ENCODE results near the gene LHFPL5.
A peak's percentile ranks its signal among the peaks of the same experiment; 100 is the strongest.

Gene LHFPL5

DNA sequence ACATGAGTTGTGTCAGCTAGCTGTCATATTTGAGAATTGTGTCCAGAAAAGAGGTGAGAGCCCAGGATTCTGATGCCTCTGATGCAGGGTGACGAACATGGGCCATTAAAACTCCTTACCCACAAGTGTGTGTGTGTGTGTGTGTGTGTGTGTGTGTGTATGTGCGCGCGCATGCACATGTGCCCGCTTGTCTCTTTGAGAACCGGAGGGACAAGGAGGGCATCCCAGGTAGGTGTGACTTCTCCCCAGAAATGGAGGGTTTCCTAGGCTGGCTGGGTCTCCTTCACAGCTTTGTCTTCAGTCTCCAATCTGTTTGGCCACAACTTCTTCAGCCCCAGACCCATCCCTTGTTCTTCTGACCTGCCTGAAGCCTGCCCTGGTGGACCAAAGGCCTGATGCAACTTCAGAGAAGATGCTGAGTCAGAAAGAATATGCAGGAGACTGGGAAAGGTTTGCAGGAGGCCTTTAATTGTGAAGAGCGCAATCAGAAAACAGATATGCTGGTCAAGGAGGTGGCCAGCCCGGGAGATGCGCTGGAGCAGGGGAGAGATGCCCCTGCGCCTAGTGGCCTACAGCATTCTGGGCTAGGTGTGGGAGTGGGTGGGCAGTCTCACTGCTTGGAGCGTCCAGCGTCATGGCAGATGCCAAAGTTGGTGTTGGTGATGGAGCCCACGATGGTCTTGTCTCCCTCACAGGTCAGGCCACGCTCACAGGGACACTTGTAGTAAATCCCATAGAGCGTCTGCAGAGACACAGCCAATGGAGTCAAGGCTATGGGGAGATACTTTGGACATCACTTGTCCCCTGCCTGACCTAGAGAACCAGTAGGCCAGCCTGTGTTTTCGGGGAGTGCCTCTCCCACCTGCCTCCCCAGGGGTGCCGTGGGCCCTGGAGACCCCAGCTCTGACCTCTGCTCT, 10.4 kb upstream of the LHFPL5 start:
- no peak for DNase-seq

DNA sequence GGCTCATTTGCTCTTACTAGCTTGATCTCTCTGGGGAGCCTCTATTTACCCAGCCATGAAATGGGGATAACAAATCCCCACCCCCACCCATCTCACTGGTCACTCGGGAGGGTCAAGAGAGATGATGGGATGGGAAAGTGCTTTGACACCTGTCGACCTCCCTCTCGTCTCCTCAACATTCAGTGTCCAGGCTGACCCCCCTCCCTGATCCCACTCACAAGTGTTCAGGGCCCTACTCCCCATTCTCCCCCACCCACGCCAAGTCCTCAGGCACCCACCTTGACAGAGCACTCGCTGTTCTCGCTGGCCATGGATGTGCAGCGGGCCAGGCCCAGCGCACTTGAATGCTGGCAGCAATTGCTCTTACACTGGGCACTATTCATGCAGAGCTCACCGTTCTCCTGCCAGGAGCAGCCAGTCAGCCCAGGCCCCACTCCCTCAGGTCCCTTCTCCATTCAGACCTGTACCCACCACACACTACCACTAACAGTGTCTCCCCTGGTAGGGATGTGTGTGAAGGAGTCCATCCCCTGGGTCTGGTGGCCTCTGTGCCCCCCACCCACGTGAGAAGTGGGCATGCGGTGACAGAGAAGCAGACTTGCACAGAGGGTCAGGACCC, 9.6 kb upstream of the LHFPL5 start:
- no peak for DNase-seq

DNA sequence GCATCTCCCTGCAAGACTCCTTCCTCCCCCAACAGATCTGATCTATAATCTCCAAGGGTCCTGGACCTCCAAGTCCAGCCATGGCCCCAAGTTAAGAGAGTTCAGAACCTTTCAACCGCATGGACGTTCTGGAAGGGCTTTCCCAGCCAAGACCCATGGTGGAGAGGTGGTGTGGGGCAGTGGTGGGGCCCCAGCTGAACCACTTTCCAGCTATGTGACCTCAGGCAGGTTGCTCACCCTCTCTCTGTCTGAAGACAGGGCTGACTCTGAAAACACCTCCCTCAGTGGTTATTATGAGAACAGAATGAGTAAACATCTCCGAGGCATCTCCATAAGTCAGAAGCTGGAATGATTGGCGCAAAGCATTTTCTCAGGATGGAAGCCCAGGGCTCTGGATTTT, 8.9 kb upstream of the LHFPL5 start:
- DNase-seq: no peak

DNA sequence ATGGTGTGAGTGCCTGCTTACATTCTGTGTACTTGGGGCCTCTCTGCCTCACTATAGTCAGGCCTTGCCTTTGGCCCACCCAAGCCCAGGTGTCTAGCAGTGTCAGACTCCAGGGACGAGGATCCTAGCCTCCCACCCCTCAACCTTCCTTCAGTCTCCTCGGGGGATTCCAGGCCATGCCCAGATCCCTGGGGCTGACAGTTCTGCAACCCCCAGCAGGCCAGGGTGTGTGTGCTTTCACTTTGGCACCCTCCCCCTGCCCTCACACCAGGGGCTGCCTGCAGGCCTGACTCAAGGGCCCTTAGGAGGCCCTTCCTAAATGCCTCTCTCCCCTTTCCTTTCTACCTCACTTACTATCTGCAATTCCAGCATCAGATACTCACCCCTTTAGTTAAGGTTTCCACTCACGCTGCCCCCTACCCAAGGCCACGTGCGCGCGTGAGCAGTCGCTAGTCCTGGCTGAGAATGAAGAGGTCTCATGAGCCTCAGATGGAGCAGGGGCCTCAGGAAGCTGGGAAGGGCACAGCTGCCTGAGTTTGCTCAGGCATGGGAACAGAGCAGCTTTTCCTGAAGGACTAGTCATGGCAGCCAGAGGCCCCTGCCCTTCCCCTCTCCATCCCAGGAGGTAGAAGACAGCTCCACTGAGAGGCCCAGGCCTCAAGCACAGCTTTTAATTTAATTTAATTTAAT, 7.2 kb upstream of the LHFPL5 start:
- no peak for DNase-seq

DNA sequence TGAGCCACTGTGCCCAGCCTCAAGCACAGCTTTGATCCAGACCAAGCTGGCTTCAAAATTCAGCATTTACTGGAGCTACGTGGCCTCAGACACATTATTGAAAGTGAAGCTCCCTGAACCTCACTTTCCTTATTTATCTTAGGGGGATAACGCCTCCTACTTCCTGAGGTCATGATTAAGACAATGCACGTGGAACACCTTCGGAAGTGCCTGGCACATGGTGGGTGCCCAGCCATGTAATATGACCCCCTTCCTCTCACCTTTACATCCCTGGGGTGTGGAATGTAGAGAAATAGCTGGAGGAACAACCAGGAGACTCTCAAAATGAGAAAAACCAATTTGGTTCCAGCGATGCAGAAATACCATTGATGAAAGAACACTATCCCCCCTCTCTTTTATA, 6.4 kb upstream of the LHFPL5 start:
- no peak for DNase-seq

GRCh38 chr6:35801148-35801547, 4.0 kb upstream of the LHFPL5 start:
- DNase-seq: no peak

DNA sequence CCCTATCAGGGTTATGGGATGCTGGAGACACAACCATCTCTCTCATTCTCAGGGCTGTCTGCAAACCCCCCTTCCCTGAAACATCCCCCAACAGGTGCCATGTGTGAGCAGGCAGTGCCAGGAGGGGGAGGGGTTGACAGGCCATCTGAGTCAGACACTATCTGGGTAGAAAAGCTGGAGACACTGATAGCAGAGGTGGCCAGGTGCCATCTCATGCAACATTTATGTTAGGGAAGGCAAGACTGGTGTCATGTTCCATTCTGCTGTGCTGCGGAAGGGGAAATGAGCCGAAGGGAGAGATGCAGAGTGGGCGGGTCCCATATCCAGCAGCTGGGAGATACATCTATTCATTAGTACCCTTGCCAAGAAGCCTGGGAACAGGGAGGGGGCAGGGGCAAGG, 3.5 kb downstream of the LHFPL5 start:
- DNase-seq: peak; percentile 79

GRCh38 chr6:35809809-35810208, 4.7 kb downstream of the LHFPL5 start:
- no peak for DNase-seq

DNA sequence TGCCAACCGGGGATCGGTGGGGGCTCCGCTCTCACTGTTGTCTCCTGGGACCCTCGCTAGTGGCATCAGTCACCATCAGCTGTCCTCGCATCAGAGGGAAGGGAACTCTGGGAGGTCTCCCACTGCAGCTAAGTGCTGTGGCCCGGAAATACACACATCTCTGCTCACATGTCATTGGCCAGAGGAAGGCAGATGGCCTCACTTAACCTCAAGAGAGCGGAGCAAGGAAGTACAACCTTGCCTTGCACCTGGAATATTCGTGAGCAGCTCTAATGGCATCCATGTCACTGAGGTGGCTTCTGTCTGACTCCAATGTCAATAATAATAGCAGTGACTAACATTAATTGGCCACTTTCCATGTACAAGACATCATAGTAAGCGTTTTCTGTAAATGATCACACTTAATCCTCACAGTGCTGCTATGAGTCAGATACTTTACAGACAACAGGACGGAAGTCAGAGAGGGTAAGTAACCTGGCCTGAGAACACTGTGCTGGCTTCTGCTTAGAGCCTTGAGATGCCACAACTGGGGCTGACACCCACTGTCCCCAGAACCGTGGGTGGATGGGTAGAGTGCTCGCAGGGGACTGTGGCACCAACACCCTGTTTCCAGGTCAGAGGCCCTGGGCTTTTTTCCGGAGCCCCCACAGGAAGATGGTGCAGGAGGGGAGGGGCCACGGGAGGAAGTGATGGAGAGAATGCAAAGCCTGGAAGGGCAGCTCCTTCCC, 6.0 kb downstream of the LHFPL5 start:
- no peak for DNase-seq

DNA sequence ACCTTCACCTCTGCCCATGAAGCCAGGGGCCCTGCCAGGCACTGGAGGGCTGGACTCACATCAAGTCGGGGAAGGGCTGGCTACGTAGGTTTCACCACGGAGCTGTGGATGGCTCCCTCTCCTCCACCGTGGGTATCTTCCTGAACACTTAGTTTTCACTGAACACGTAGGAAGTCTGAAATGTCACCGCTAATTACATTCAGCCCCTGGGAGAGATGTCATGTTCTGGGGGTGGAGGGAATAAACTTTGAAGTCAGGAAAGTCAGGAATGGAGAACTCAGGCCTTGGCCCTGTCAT, 6.5 kb downstream of the LHFPL5 start:
- no peak for DNase-seq

- no peak for DNase-seq
Observed at GRCh38 chr6:35817515-35817914, 12.4 kb downstream of the LHFPL5 start.

- DNase-seq: no peak
Observed at GRCh38 chr6:35823601-35824000, 18.4 kb downstream of the LHFPL5 start.

- DNase-seq: no peak
Observed at GRCh38 chr6:35824552-35825192, 19.5 kb downstream of the LHFPL5 start.

- no peak for DNase-seq
Observed at GRCh38 chr6:35829306-35829705, 24.2 kb downstream of the LHFPL5 start.

DNA sequence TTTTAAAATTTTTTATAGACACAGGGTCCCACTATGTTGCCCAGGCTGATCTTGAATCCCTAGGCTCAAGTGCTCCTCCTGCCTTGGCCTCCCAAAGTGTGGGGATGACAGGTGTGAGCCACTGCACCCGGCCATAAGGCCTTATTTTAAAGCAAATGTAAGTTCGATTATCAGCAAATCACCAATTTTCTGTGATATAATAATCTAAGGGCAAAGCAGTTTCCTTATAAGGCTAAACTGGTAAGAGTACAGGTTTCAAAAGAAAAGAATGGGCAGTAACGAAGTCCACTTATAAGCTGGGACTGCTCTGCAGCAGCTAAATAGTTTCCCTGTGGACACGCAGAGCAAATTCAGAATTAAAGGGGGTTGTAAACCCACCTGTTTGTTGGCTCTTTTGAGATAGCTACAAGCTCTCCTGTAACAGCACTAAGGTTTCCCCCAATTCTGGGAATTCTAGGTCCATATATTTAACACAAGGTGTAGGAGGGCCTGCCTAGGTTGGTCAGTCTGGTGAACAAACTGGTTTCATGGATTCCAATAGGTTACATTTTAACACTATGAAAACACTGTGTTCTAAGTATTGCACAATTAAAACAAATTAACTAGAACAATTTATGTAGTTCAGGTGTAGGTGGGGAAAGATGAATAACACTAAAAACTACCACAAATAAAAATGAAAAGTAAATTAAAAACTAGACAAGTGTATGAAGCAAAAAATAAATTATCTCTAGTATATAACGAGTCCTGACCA, 26.3 kb downstream of the LHFPL5 start:
- no peak for DNase-seq

GRCh38 chr6:35833536-35833935, 28.4 kb downstream of the LHFPL5 start:
- no peak for DNase-seq

- DNase-seq: no peak
Observed at GRCh38 chr6:35839019-35839418, 33.9 kb downstream of the LHFPL5 start.

DNA sequence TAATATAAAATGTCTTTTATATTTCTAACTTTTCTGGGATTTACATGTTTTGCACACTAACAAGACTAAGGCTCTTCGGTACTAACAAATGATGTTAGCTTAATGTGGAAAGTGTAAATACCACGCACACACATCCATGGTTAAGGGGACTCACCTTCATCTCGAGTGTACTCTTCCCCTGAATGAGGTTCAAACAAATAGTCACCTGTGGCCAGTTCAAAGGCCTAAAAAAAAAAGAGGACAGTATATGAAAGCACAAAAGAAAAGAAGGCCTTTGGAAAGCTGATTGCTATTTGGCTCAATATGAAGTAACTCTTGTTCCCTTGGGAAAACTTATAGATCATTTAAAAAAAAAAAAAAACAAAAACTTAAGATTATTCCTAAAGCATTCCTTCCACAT, 37.2 kb downstream of the LHFPL5 start:
- no peak for DNase-seq

DNA sequence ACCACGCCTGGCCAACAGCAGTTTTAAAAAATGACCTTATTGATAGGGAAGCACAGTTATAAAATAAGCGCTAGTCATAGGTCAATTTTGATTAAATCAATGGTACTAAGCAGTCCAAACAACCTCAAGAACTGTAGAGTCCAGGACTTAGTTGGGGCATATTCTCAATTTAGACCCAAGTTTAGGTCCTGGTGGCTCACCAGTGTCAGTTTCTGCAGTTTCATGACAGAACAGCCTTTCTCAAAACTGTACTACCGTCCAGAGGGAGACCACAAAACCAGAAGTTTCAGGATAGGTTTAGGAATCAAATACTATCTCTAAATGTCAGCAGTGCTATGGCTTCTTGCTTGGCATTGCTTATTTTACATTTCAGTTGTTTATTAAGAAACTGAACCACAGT, 39.1 kb downstream of the LHFPL5 start:
- no peak for DNase-seq

DNA sequence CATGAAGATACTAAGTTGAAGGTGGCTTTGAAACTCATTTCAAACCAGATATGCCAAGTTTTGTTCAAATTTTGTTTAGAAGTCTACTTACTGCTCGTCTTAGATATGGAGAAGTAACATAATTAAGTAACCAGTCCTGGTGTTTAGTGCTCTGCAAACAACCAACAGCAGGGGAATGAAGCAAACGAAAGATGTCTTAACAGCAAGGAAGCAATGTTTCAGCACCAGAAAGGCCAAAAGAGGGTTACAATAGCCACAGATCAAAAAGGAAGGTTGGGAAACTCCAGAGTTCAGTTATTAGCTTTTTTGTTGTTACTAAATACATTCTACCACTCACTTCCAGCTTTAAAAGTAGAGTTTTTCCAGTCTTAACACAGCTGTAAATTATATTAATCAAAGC, 45.1 kb downstream of the LHFPL5 start:
- DNase-seq: no peak

DNA sequence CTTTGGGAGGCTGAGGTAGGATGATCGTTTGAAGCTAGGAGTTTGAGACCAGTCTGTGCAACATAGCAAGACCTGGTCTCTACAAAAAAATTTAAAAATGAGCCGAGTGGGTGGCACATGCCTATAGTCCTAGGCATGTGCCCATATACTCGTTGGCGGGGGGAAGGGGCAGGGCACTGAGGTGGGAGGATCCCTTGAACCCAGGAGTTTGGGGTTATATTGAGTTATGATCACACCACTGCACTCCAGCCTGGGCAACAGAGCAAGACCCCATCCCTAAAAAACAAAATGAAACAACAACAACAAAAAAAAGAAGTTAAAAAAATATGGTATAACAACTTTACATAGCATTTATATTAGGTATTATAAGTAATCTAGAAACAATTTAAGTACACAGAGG, 47.8 kb downstream of the LHFPL5 start:
- DNase-seq: no peak

GRCh38 chr6:35856250-35856649, 51.1 kb downstream of the LHFPL5 start:
- no peak for DNase-seq
